Small intestine (tissue), 7 donors: ENCODE data around the gene CD2AP. TPM values are rescaled to one million over a fixed set of nuclear protein-coding genes. Genes with fewer than 3 reads are reported as not detected.
"Not testable (repeated sequence)": the region's sequence is repeated elsewhere in the genome, so short reads cannot be mapped to it uniquely, and the experiment has no call there.

ENCODE experiments used
- DNase-seq, 2 donors: peaks; one replicate each; pipeline versions ENCODE4 v3.0.0 to v3.0.0-alpha.2; 2013
- FAIRE-seq: peaks from 2 replicates; lab custom pipeline; 2012; peaks lifted over from hg19 to GRCh38; lab: Jason Lieb, UNC
- H3K27ac ChIP-seq, 3 donors: one replicate each; pipeline ENCODE4 v1.5.1; 2013; ENCODE audit warnings: low read length in 2 of 3, mild to moderate bottlenecking in 2 of 3, control low read depth in 1 of 3, inconsistent platforms in 1 of 3, low read depth in 1 of 3, moderate library complexity in 1 of 3
- H3K27me3 ChIP-seq, 3 donors: one replicate each; pipeline ENCODE4 v1.6.1; 2013; ENCODE audit warnings: low read length in 3 of 3, inconsistent platforms in 1 of 3; ENCODE audit not compliant: control insufficient read depth in 3 of 3, insufficient read depth in 3 of 3
- H3K36me3 ChIP-seq, 3 donors: one replicate each; pipeline ENCODE4 v1.6.1; 2013; ENCODE audit warnings: low read length in 3 of 3, inconsistent platforms in 1 of 3, low read depth in 1 of 3, mild to moderate bottlenecking in 1 of 3, moderate library complexity in 1 of 3; ENCODE audit not compliant: control insufficient read depth in 3 of 3, insufficient read depth in 2 of 3
- H3K4me1 ChIP-seq, 3 donors: one replicate each; pipeline ENCODE4 v1.6.1; 2013; ENCODE audit warnings: low read length in 2 of 3, inconsistent platforms in 1 of 3, low read depth in 1 of 3, mild to moderate bottlenecking in 1 of 3, moderate library complexity in 1 of 3; ENCODE audit not compliant: control insufficient read depth in 3 of 3, insufficient read depth in 2 of 3
- H3K4me3 ChIP-seq, 3 donors: one replicate each; pipeline ENCODE4 v1.5.1; 2013; ENCODE audit warnings: low read length in 3 of 3, control low read depth in 1 of 3, inconsistent platforms in 1 of 3, low read depth in 1 of 3, mild to moderate bottlenecking in 1 of 3, moderate library complexity in 1 of 3
- H3K9me3 ChIP-seq, 2 donors: one replicate each; pipeline ENCODE4 v1.6.1; 2013; ENCODE audit warnings: low read depth in 1 of 2, low read length in 1 of 2; ENCODE audit not compliant: control insufficient read depth in 2 of 2, insufficient read depth in 1 of 2
- WGBS, 3 donors: extraction: QIAGEN DNeasy Blood & Tissue Kit; methylation state at CpG; one replicate each; pipeline ENCODE4 v1.1.7; 2013; 5-methylcytosine and 5-hydroxymethylcytosine counted together
- polyA plus RNA-seq, 4 donors: library from polyadenylated mRNA; stranded (reverse) in 3 of 4; unstranded in 1 of 4; fragments of 200-250 nt in 3 of 4; fragments of 120-200 nt in 1 of 4; gene quantifications; one replicate each; pipeline versions ENCODE4 v1.2.1 to v1.2.3, GENCODE V29; 2013
- donor health status: healthy with polysubstance abuse.
- donor health status: control.
- donor health status: control.
- donor health status: Bipolar disorder and iron deficiency.
- donor health status: healthy.

The CD2AP gene
- polyA plus RNA-seq, 4 donors, result 24.4 to 68.7 (median 63.0) TPM

DNA sequence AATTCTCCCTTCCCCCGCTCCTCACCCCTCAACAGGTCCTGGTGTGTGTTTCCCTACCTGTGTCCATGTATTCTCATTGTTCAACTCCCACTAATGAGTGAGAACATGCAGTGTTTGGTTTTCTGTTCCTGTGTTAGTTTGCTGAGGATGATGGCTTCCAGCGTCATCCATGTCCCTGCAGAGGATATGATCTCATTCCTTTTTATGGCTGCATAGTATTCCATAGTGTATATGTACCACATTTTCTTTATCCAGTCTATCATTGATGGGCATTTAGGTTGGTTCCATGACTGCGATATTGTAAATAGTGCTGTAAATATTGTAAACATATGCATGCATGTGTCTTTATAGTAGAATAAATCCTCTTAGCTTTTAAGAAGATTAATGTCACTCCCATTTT, 89.0 kb downstream of the CD2AP start:
- H3K4me3 ChIP-seq, H3K4me1 ChIP-seq, DNase-seq, H3K27me3 ChIP-seq, H3K36me3 ChIP-seq, H3K9me3 ChIP-seq, H3K27ac ChIP-seq, FAIRE-seq: not testable (repeated sequence)
- WGBS, 3 donors, result 90 to 99% (median 98%) methylated on average over 3 of the region's 3 CpGs

DNA sequence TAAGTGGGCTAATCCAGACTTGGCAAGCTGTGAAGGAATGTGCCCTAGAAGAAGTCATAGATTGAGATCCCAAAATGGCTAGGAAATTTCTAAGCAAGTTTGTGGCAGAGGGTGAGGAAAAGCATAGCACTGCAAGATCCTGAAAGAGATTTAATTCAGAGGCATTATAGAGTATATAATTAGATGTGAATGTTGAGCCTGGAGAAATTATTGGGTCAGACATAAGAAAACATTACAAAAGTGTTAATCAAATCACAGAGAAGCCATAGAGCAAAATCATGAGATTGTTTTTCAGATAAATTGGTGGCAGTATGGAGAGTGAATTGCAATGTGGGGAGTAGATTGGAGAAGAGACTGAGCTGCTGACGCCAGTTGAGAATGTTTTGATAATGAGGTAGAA, 90.0 kb downstream of the CD2AP start:
- Histone ChIP-seq H3K9me3 (peaks cover 0 to 4% of the 10 kb centered on the region in 2 donors), H3K4me3 (no peak overlapping the region), H3K27me3 (no peaks in the 10 kb centered on the region), H3K36me3 (peaks cover 0 to 6% (median 2%) of the 10 kb centered on the region in 3 donors), H3K27ac (no peak overlapping the region), H3K4me1 (no peaks in the 10 kb centered on the region)
- FAIRE-seq (no peak), DNase-seq (no peak)
- 97 to 100% (median 100%) methylated on average over 1 of the region's 1 CpG for WGBS, 3 donors

DNA sequence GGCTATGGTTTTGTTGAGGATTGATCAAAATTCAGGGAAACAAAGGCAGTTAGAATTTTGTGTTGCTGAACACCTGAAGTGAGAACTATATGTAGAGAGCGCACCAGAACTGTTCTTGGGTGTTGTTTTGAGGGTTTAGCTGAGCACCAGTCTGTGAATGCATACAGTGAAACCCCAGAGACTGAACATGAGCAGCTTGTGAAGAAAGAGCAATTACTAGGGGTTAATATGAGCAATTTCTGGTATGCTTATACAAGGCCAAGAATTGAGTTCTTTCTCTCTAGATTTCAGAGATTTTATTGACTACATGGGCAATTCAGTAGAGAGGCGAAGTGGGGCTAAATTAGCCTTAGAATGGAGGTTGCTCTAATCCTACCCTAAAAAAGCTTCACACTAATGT, 93.9 kb downstream of the CD2AP start:
- no peak for DNase-seq
- 90 to 96% (median 94%) methylated on average over 2 of the region's 2 CpGs for WGBS, 3 donors
- peaks cover 0 to 4% (median under 1%) of the 10 kb centered on the region in 3 donors for H3K36me3 ChIP-seq
- no peaks in the 10 kb centered on the region for H3K27me3 ChIP-seq
- H3K9me3 ChIP-seq, result peaks cover 0 to 2% of the 10 kb centered on the region in 2 donors
- no peak for FAIRE-seq
- H3K4me3 ChIP-seq, result no peak overlapping the region
- no peaks in the 10 kb centered on the region for H3K4me1 ChIP-seq
- H3K27ac ChIP-seq, result no peak overlapping the region

DNA sequence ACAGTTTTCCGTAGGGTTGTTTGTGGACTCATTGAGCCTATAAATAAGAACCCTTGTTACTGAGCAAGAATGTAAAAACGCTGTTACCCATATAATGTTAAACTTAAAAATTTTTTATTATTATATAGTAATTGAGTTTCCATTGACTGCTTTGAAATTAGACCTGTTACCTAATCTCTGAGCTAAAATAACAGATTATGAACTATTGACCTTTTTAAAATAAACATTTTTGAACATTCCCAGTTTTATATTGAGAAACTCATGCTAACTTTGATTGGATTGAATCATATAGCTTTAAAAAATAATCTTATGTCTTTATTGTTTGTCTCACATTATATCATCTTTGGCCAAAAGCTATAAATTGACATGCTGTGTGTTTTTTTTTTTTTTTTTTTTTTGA, 95.5 kb downstream of the CD2AP start:
- Histone ChIP-seq H3K27me3 (no peaks in the 10 kb centered on the region), H3K9me3 (no peaks in the 10 kb centered on the region), H3K4me3 (no peak overlapping the region), H3K4me1 (no peaks in the 10 kb centered on the region), H3K27ac (no peak overlapping the region), H3K36me3 (peaks cover 0 to 5% (median 4%) of the 10 kb centered on the region in 3 donors)
- WGBS, 3 donors, result 53 to 68% (median 67%) methylated on average over 2 of the region's 2 CpGs
- no peak for FAIRE-seq
- no peak for DNase-seq

DNA sequence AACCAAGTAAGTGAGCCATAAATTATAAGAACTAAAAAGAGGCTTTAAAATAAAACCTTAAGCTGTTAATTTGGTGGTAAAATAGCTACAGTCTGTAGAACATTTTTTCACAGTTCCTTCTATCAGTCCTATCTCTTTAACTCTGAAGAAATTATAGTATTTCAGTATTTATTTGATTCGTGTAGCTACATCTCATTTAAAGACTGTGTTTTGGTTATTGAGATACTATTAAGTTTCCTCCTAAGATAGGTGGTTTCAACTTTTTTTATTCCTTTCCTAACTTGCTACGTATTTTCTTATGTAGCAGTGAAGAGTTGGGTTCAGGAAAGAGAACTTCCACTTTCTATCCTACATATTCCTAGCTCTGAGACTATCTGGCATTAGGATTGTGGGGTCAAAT, 97.2 kb downstream of the CD2AP start:
- DNase-seq (no peak), FAIRE-seq (peak; percentile 47)
- H3K4me1 ChIP-seq, result no peaks in the 10 kb centered on the region
- H3K4me3 ChIP-seq, result no peak overlapping the region
- WGBS, 3 donors, result 95 to 100% (median 97%) methylated on average over 2 of the region's 2 CpGs
- no peak overlapping the region for H3K27ac ChIP-seq
- H3K9me3 ChIP-seq, result no peaks in the 10 kb centered on the region
- H3K27me3 ChIP-seq, result no peaks in the 10 kb centered on the region
- peaks cover 0 to 15% (median 12%) of the 10 kb centered on the region in 3 donors for H3K36me3 ChIP-seq

DNA sequence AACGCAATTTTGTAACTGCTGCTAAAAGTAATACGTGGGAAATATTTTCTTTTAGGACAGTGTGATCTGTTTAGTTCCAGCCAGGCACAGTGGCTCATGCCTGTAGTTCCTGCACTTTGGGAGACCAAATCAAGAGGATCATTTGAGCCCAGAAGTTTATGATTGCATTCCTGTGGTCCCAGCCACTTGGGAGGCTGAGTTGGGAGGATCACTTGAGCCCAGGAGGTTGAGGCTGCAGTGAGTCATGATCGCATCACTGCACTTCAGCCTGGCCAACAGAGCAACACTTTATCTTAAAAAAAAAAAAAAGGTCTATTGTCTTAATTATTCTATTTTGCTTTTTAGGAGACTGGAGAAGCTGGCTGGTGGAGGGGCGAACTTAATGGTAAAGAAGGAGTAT, 101.5 kb downstream of the CD2AP start:
- peaks cover 0 to 15% (median 11%) of the 10 kb centered on the region in 3 donors for H3K36me3 ChIP-seq
- no peak for FAIRE-seq
- no peaks in the 10 kb centered on the region for H3K27me3 ChIP-seq
- no peaks in the 10 kb centered on the region for H3K4me1 ChIP-seq
- no peak overlapping the region for H3K27ac ChIP-seq
- WGBS, 3 donors, result 98 to 99% (median 98%) methylated on average over 4 of the region's 4 CpGs
- H3K9me3 ChIP-seq, result no peaks in the 10 kb centered on the region
- H3K4me3 ChIP-seq, result no peak overlapping the region
- DNase-seq, result no peak

DNA sequence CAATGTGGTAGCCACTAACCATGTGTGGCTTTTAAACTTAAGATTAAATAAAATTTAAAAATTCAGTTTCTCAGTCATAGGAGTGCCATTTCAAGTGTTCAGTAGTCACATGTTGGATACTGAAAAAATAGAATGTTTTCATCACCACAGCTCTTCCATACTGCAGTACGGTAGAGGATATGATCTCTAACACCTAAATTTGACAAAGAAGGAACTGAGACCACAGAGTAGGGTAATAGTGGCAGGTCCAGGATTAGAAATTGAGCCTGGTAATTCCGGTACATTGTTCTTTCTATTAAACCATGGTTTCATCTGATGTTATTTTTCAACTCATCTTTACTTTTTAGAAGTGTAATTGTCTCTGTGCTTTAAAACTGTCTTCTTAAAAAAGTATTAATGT, 104.0 kb downstream of the CD2AP start:
- H3K9me3 ChIP-seq, result no peaks in the 10 kb centered on the region
- 52 to 68% (median 62%) methylated on average over 2 of the region's 2 CpGs for WGBS, 3 donors
- DNase-seq (no peak), FAIRE-seq (no peak)
- peaks cover 0 to 23% (median 15%) of the 10 kb centered on the region in 3 donors for H3K36me3 ChIP-seq
- H3K4me3 ChIP-seq, result no peak overlapping the region
- H3K4me1 ChIP-seq, result no peaks in the 10 kb centered on the region
- H3K27me3 ChIP-seq, result no peaks in the 10 kb centered on the region
- no peak overlapping the region for H3K27ac ChIP-seq

DNA sequence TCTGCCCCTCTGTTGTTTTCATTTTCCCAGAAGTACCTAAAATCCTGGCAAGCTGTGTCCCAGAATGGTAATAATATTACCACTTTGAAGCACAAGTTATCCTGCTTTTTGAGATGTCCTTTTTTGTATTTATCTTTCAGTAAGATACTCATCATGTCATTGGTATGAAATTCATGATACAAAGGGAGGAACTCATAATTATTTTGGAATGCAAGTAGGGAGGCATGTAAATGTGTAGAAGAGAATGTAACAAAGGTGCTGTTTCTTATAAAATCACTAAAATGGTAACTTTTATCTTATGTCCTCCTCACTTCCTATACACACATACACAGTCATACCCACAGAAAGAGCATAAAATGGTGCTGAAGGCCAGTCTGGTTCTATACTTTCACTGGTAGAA, 109.9 kb downstream of the CD2AP start:
- Histone ChIP-seq H3K27me3 (no peaks in the 10 kb centered on the region), H3K36me3 (peaks cover 0 to 12% (median 11%) of the 10 kb centered on the region in 3 donors), H3K27ac (no peak overlapping the region), H3K4me1 (no peaks in the 10 kb centered on the region), H3K4me3 (no peak overlapping the region), H3K9me3 (no peaks in the 10 kb centered on the region)
- no peak for DNase-seq
- FAIRE-seq, result no peak

DNA sequence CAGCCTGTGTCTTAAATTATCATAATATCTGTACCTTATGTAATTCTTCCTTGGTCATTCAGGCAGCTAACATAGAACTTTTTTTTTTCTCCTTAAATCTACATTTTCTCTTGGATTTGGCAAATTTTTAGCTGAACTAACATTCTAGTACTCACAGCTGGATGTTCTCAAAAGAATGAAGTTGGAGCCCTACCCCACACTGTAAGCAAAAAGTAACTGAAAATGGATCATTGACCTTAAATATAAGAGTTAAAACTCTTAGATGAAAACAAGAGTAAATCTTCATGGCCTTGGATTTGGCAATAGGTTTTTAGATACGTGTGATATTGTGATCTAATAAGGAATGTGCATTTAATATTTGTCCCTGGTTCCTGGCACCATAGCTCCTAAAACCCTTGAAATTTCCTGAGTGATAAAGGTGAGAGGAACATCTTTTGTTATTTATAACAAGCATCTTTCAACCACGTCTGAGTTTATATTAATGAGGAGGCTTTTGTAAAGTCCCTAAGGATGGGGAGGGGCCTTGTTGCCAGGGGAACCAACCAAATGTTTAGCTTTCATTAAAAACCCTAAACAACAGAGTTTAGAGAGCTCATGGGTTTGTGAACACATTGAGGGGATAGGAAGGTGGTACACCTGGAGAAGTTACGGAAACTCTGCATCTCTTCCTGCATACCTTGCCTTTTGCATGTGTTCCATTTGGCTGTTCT, 114.7 kb downstream of the CD2AP start:
- H3K4me1 ChIP-seq, result no peaks in the 10 kb centered on the region
- H3K27me3 ChIP-seq, result no peaks in the 10 kb centered on the region
- FAIRE-seq (no peak), DNase-seq (no peak)
- H3K4me3 ChIP-seq, result no peak overlapping the region
- H3K9me3 ChIP-seq, result no peaks in the 10 kb centered on the region
- peaks cover 3 to 14% (median 8%) of the 10 kb centered on the region in 3 donors for H3K36me3 ChIP-seq
- 65 to 88% (median 80%) methylated on average over 3 of the region's 3 CpGs for WGBS, 3 donors
- no peak overlapping the region for H3K27ac ChIP-seq
